Keratinocyte (primary cell): ENCODE measurements around the gene AVPR2. TPM values are rescaled to one million over a fixed set of nuclear protein-coding genes. Genes with fewer than 3 reads are reported as not detected.

ENCODE experiments used
- DNase-seq: peaks from one replicate; pipeline ENCODE4 v3.0.0-alpha.2; 2011; ENCODE audit warnings: low read depth, missing footprints, low spot score
- FAIRE-seq: peaks from 2 replicates; lab custom pipeline; 2011; peaks lifted over from hg19 to GRCh38; lab: Jason Lieb, UNC
- H2AFZ ChIP-seq: 2 replicates; pipeline ENCODE4 v1.6.0; 2012; ENCODE audit warnings: low read length, control low read depth, inconsistent platforms; ENCODE audit not compliant: control insufficient read depth
- H3K27ac ChIP-seq: 2 replicates; pipeline ENCODE4 v1.5.1; 2011; ENCODE audit warnings: low read length; ENCODE audit not compliant: control insufficient read depth, insufficient read depth
- H3K27me3 ChIP-seq: 3 replicates; pipeline ENCODE4 v1.6.0; 2011; ENCODE audit warnings: low read length; ENCODE audit not compliant: control insufficient read depth, insufficient read depth; ENCODE audit errors: extremely low read depth
- H3K36me3 ChIP-seq, 2 experiments: 2 replicates in 1 of 2; 3 replicates in 1 of 2; pipeline ENCODE4 v1.5.1; 2011; ENCODE audit warnings: low read length in 2 of 2, mild to moderate bottlenecking in 1 of 2; ENCODE audit not compliant: control insufficient read depth in 2 of 2, insufficient read depth in 2 of 2; ENCODE audit errors: extremely low read depth in 1 of 2
- H3K4me1 ChIP-seq: 3 replicates; pipeline ENCODE4 v1.5.1; 2011; ENCODE audit warnings: low read length; ENCODE audit not compliant: control insufficient read depth, insufficient read depth; ENCODE audit errors: extremely low read depth
- H3K4me2 ChIP-seq: 3 replicates; pipeline ENCODE4 v1.6.0; 2011; ENCODE audit warnings: low read depth, low read length; ENCODE audit not compliant: control insufficient read depth, insufficient read depth; ENCODE audit errors: extremely low read depth
- H3K4me3 ChIP-seq, 3 experiments: fragments of 200-600 bp in 1 of 3; sonication (generic) in 1 of 3; 2 replicates in 2 of 3; 3 replicates in 1 of 3; pipeline ENCODE4 v1.5.1; 2011 to 2016; ENCODE audit warnings: low read length in 3 of 3, mild to moderate bottlenecking in 3 of 3, control low read depth in 2 of 3, inconsistent platforms in 1 of 3, low read depth in 1 of 3, mixed read lengths in 1 of 3, mixed run types in 1 of 3, moderate library complexity in 1 of 3; ENCODE audit not compliant: control insufficient read depth in 2 of 3, insufficient read depth in 2 of 3; ENCODE audit errors: extremely low read depth in 1 of 3
- H3K79me2 ChIP-seq: 2 replicates; pipeline ENCODE4 v1.6.0; 2012; ENCODE audit warnings: low read length; ENCODE audit not compliant: control insufficient read depth, insufficient read depth
- H3K9ac ChIP-seq: 3 replicates; pipeline ENCODE4 v1.6.0; 2011; ENCODE audit warnings: low read length; ENCODE audit not compliant: control insufficient read depth, insufficient read depth; ENCODE audit errors: extremely low read depth
- H3K9me1 ChIP-seq: 3 replicates; pipeline ENCODE4 v1.6.0; 2011; ENCODE audit warnings: low read length; ENCODE audit not compliant: control insufficient read depth, insufficient read depth; ENCODE audit errors: extremely low read depth
- H3K9me3 ChIP-seq: 2 replicates; pipeline ENCODE4 v1.5.1; 2012; ENCODE audit warnings: low read depth, low read length; ENCODE audit not compliant: control insufficient read depth
- H4K20me1 ChIP-seq: 3 replicates; pipeline ENCODE4 v1.6.0; 2011; ENCODE audit warnings: low read length; ENCODE audit not compliant: control insufficient read depth, insufficient read depth; ENCODE audit errors: extremely low read depth
- CTCF ChIP-seq, 3 experiments: IDR thresholded peaks in 1 of 3; conservative IDR thresholded peaks in 1 of 3; optimal IDR thresholded peaks in 1 of 3; 2 replicates in 2 of 3; 3 replicates in 1 of 3; pipeline versions ENCODE3 to v1.5.1; 2011; ENCODE audit warnings: low read length in 3 of 3, mild to moderate bottlenecking in 3 of 3, moderate library complexity in 2 of 3, control low read depth in 1 of 3, inconsistent platforms in 1 of 3; ENCODE audit not compliant: insufficient read depth in 2 of 3; ENCODE audit errors: extremely low read depth in 1 of 3
- EZH2 ChIP-seq: IDR thresholded peaks from one replicate; pipeline ENCODE4 v1.6.1; 2012; ENCODE audit warnings: inconsistent platforms, mild to moderate bottlenecking, low read length, moderate library complexity
- dilution Hi-C: fragments of 300-500 bp; cut with MboI; formaldehyde crosslinking; loops from one replicate; pipeline ENCODE4 v1.7.0; 2020; ENCODE audit warnings: low sequenced_read_pairs; ENCODE audit not compliant: extremely low pct_ligation_motif_present
- polyA plus RNA-seq, 5 experiments: library from polyadenylated mRNA; depleted of rRNA in 3 of 5; stranded (reverse) in 3 of 5; stranded (forward) in 1 of 5; unstranded in 1 of 5; fragments of >200 nt; gene quantifications; 1 replicate in 1 of 5; 2 replicates in 3 of 5; 3 replicates in 1 of 5; pipeline versions ENCODE4 v1.2.1 to v1.2.3, GENCODE V29; 2011 to 2012; ENCODE audit warnings: missing spikeins in 2 of 5, low read depth in 1 of 5, low replicate concordance in 1 of 5

The AVPR2 gene
- polyA plus RNA-seq, 1 donor (not counting 4 experiments of a cell fraction or from before 2014, with no cell fraction given) = not detected

GRCh38 chrX:153924149-153924861, 19.8 kb downstream of the AVPR2 start:
- no peak for FAIRE-seq
- H3K9me3 ChIP-seq = no peaks in the 10 kb centered on the region
- dilution Hi-C loops = no loop called here
- DNase-seq = no peak
- H3K9me1 ChIP-seq = no peaks in the 10 kb centered on the region
- no peak overlapping the region for H3K27ac ChIP-seq
- H2AFZ ChIP-seq = no peak overlapping the region
- peaks cover 19% of the 10 kb centered on the region for H3K4me1 ChIP-seq
- TF ChIP-seq EZH2 (no peak), CTCF (optimal IDR thresholded peaks at IDR 0.05 in 1 of 3, IDR thresholded peaks at IDR 0.05 in 1 of 3, conservative IDR thresholded peaks at IDR 0.05 in 1 of 3; ENCODE audit: extremely low read depth in 1 of 3, insufficient read depth in 2 of 3, low read length in 3 of 3) (peak in 1 of 3 experiments; percentile 3)
- H3K4me3 ChIP-seq = no peak overlapping the region
- H3K4me2 ChIP-seq = no peak overlapping the region
- no peaks in the 10 kb centered on the region for H4K20me1 ChIP-seq
- no peaks in the 10 kb centered on the region for H3K27me3 ChIP-seq
- H3K79me2 ChIP-seq = no peaks in the 10 kb centered on the region
- H3K9ac ChIP-seq = no peak overlapping the region
- H3K36me3 ChIP-seq = peaks cover 0 to 4% of the 10 kb centered on the region in 2 experiments

GRCh38 chrX:153925387-153925738, 20.9 kb downstream of the AVPR2 start:
- TF ChIP-seq EZH2 = no peak
- no peak for TF ChIP-seq CTCF (optimal IDR thresholded peaks at IDR 0.05 in 1 of 3, IDR thresholded peaks at IDR 0.05 in 1 of 3, conservative IDR thresholded peaks at IDR 0.05 in 1 of 3; ENCODE audit: extremely low read depth in 1 of 3, insufficient read depth in 2 of 3, low read length in 3 of 3)
- no peaks in the 10 kb centered on the region for H3K9me3 ChIP-seq
- no peaks in the 10 kb centered on the region for H4K20me1 ChIP-seq
- H3K4me3 ChIP-seq = no peak overlapping the region
- FAIRE-seq (no peak), DNase-seq (no peak)
- no peak overlapping the region for H3K4me2 ChIP-seq
- H3K27me3 ChIP-seq = no peaks in the 10 kb centered on the region
- dilution Hi-C loops = no loop called here
- H3K27ac ChIP-seq = no peak overlapping the region
- H3K79me2 ChIP-seq = no peaks in the 10 kb centered on the region
- no peak overlapping the region for H2AFZ ChIP-seq
- H3K4me1 ChIP-seq = peaks cover 19% of the 10 kb centered on the region
- H3K36me3 ChIP-seq = peaks cover 2 to 6% of the 10 kb centered on the region in 2 experiments
- H3K9me1 ChIP-seq = no peaks in the 10 kb centered on the region
- no peak overlapping the region for H3K9ac ChIP-seq
